IMR-90 (cell line): ENCODE data around the gene DOK1. TPM values are rescaled to one million over a fixed set of nuclear protein-coding genes. Genes with fewer than 3 reads are reported as not detected.

Experiments used
- ATAC-seq: fragments of 200-7000 bp; cut with Tn5 transposase; 2 replicates; pipeline ENCODE4 v1.9.1; 2020; ENCODE audit warnings: low read depth, mild to moderate bottlenecking, moderate library complexity
- BruUV-seq: library from RNA; stranded (reverse); fragments of 400-500 nt; replicated peaks from 2 replicates; lab custom pipeline; 2021; lab: Mats Ljungman, UMichigan
- CTCF ChIA-PET: fragments of 300-600 bp; formaldehyde crosslinking; extraction: SDS; loops from one replicate; lab custom pipeline; 2021; ENCODE audit warnings: antibody characterized with exemption; lab: Yijun Ruan, JAX
- POLR2A ChIA-PET: fragments of 300-600 bp; sonication (Branson Sonifier 250); formaldehyde crosslinking; loops from one replicate; lab custom pipeline; 2022; ENCODE audit warnings: antibody characterized with exemption; ENCODE audit not compliant: unreplicated experiment; lab: Charles Lee
- DNase-seq: peaks from one replicate; pipeline ENCODE4 v3.0.0; 2013
- H2AFZ ChIP-seq: replicated peaks from 2 replicates; pipeline ENCODE3; 2013; ENCODE audit warnings: low read length, mild to moderate bottlenecking; ENCODE audit not compliant: poor library complexity
- H2AK5ac ChIP-seq: 2 replicates; pipeline ENCODE4 v1.6.1; 2013; ENCODE audit warnings: low read depth, low read length, inconsistent platforms
- H2AK9ac ChIP-seq: replicated peaks from 2 replicates; pipeline ENCODE3; 2013; ENCODE audit warnings: mild to moderate bottlenecking, low read depth, low read length, moderate library complexity; ENCODE audit not compliant: poor library complexity
- H2BK120ac ChIP-seq: 2 replicates; pipeline ENCODE4 v1.6.1; 2013; ENCODE audit warnings: low read depth, low read length, inconsistent platforms
- H2BK15ac ChIP-seq: 3 replicates; pipeline ENCODE4 v1.6.1; 2013; ENCODE audit warnings: low read depth, low read length, inconsistent platforms
- H2BK20ac ChIP-seq: 2 replicates; pipeline ENCODE4 v1.6.1; 2013; ENCODE audit warnings: low read depth, mild to moderate bottlenecking, inconsistent platforms, low read length, moderate library complexity
- H2BK5ac ChIP-seq: 2 replicates; pipeline ENCODE4 v1.6.1; 2013; ENCODE audit warnings: mild to moderate bottlenecking, low read depth, low read length, inconsistent platforms; ENCODE audit not compliant: poor library complexity, severe bottlenecking
- H3K14ac ChIP-seq: replicated peaks from 2 replicates; pipeline ENCODE4 v1.6.1; 2013; ENCODE audit warnings: low read depth, low read length, inconsistent platforms
- H3K18ac ChIP-seq: 2 replicates; pipeline ENCODE4 v1.6.1; 2013; ENCODE audit warnings: low read depth, low read length, control low read depth
- H3K23ac ChIP-seq: 2 replicates; pipeline ENCODE4 v1.6.1; 2013; ENCODE audit warnings: low read depth, low read length, inconsistent platforms
- H3K27ac ChIP-seq: 2 replicates; pipeline ENCODE4 v1.5.1; 2013; ENCODE audit warnings: mild to moderate bottlenecking, control low read depth, low read length; ENCODE audit not compliant: insufficient read depth
- H3K27me3 ChIP-seq: 2 replicates; pipeline ENCODE4 v1.6.1; 2013; ENCODE audit warnings: low read length; ENCODE audit not compliant: control insufficient read depth, insufficient read depth
- H3K36me3 ChIP-seq: 2 replicates; pipeline ENCODE4 v1.6.1; 2013; ENCODE audit warnings: low read length, mixed read lengths; ENCODE audit not compliant: control insufficient read depth, insufficient read depth
- H3K4ac ChIP-seq: 2 replicates; pipeline ENCODE4 v1.6.1; 2013; ENCODE audit warnings: low read depth, low read length, inconsistent platforms
- H3K4me1 ChIP-seq: 2 replicates; pipeline ENCODE4 v1.6.1; 2013; ENCODE audit warnings: low read length, mixed read lengths; ENCODE audit not compliant: control insufficient read depth, insufficient read depth
- H3K4me2 ChIP-seq: 2 replicates; pipeline ENCODE4 v1.6.1; 2013; ENCODE audit warnings: low read depth, mild to moderate bottlenecking, control low read depth, low read length, moderate library complexity
- H3K4me3 ChIP-seq: 2 replicates; pipeline ENCODE4 v1.5.1; 2013; ENCODE audit warnings: low read depth, mild to moderate bottlenecking, control low read depth, low read length, moderate library complexity; ENCODE audit not compliant: insufficient read depth
- H3K56ac ChIP-seq: 2 replicates; pipeline ENCODE4 v1.6.1; 2013; ENCODE audit warnings: low read length, inconsistent platforms; ENCODE audit not compliant: insufficient read depth; ENCODE audit errors: extremely low read depth
- H3K79me1 ChIP-seq, 2 experiments: 2 replicates each; pipeline ENCODE4 v1.6.1; 2013; ENCODE audit warnings: low read length in 2 of 2, inconsistent platforms in 1 of 2, low read depth in 1 of 2
- H3K9ac ChIP-seq: 2 replicates; pipeline ENCODE4 v1.6.1; 2013; ENCODE audit warnings: low read depth, low read length, control low read depth
- H3K9me1 ChIP-seq: 2 replicates; pipeline ENCODE4 v1.6.1; 2013; ENCODE audit warnings: low read length, inconsistent platforms; ENCODE audit not compliant: insufficient read depth
- H3K9me3 ChIP-seq: 2 replicates; pipeline ENCODE4 v1.6.1; 2013; ENCODE audit warnings: low read length; ENCODE audit not compliant: control insufficient read depth, insufficient read depth
- H4K20me1 ChIP-seq: 2 replicates; pipeline ENCODE4 v1.6.1; 2013; ENCODE audit warnings: low read length, inconsistent platforms; ENCODE audit not compliant: insufficient read depth
- H4K5ac ChIP-seq: 2 replicates; pipeline ENCODE4 v1.6.1; 2013; ENCODE audit warnings: mild to moderate bottlenecking, low read depth, low read length, control low read depth
- H4K8ac ChIP-seq, 2 experiments: 2 replicates each; pipeline ENCODE4 v1.6.1; 2013; ENCODE audit warnings: low read depth in 2 of 2, low read length in 2 of 2, control low read depth in 1 of 2, inconsistent platforms in 1 of 2
- H4K91ac ChIP-seq: 2 replicates; pipeline ENCODE4 v1.6.1; 2013; ENCODE audit warnings: low read depth, low read length, inconsistent platforms; ENCODE audit not compliant: insufficient read depth
- CHD1 ChIP-seq: IDR thresholded peaks from 2 replicates; pipeline ENCODE4 v1.6.1; 2012; ENCODE audit warnings: low read depth, low read length, improper control_type of control experiment
- FOS ChIP-seq: fragments of 150-350 bp; IDR thresholded peaks from 2 replicates; pipeline ENCODE4 v1.6.1; 2016; ENCODE audit warnings: low read depth, low read length
- MAFK ChIP-seq: IDR thresholded peaks from 2 replicates; pipeline ENCODE4 v1.6.1; 2012; ENCODE audit warnings: low read depth, low read length, improper control_type of control experiment
- MAZ ChIP-seq: IDR thresholded peaks from 2 replicates; pipeline ENCODE4 v1.6.1; 2012; ENCODE audit warnings: low read depth, mild to moderate bottlenecking, low read length, improper control_type of control experiment, moderate library complexity, borderline replicate concordance
- MXI1 ChIP-seq: IDR thresholded peaks from 2 replicates; pipeline ENCODE4 v1.6.1; 2012; ENCODE audit warnings: low read depth, mild to moderate bottlenecking, low read length, moderate library complexity, borderline replicate concordance
- NFE2L2 ChIP-seq: fragments of 150-350 bp; IDR thresholded peaks from 2 replicates; pipeline ENCODE4 v1.6.1; 2016; ENCODE audit warnings: low read depth, mild to moderate bottlenecking, low read length
- POLR2A ChIP-seq: IDR thresholded peaks from 2 replicates; pipeline ENCODE4 v1.6.1; 2012; ENCODE audit warnings: mild to moderate bottlenecking, low read depth, low read length
- RAD21 ChIP-seq: IDR thresholded peaks from 2 replicates; pipeline ENCODE4 v1.6.1; 2012; ENCODE audit warnings: low read length, improper control_type of control experiment
- RCOR1 ChIP-seq: IDR thresholded peaks from 2 replicates; pipeline ENCODE4 v1.6.1; 2012; ENCODE audit warnings: mild to moderate bottlenecking, low read length, improper control_type of control experiment; ENCODE audit not compliant: insufficient replicate concordance
- RFX5 ChIP-seq: IDR thresholded peaks from 2 replicates; pipeline ENCODE4 v1.8.0; 2012; ENCODE audit warnings: low read depth, mild to moderate bottlenecking, low read length, moderate library complexity
- SMC3 ChIP-seq: fragments of 150-350 bp; IDR thresholded peaks from 2 replicates; pipeline ENCODE4 v1.6.1; 2016; ENCODE audit warnings: low read depth, mild to moderate bottlenecking, antibody characterized with exemption, low read length, moderate library complexity
- WGBS, 2 experiments: methylation state at CpG; one replicate each; pipeline versions ENCODE4 v1.1.5 to v1.1.7; 2013; ENCODE audit warnings: missing lambda C conversion rate in 2 of 2; ENCODE audit not compliant: insufficient read length in 1 of 2; ENCODE audit errors: extremely low coverage in 2 of 2; 5-methylcytosine and 5-hydroxymethylcytosine counted together
- dilution Hi-C: fragments of 300-500 bp; cut with HindIII; formaldehyde crosslinking; loops from one replicate; pipeline ENCODE4 v1.14.3; 2018; ENCODE audit warnings: low sequenced_read_pairs; ENCODE audit not compliant: unreplicated experiment
- in situ Hi-C: fragments of 300-500 bp; cut with MboI; formaldehyde crosslinking; loops from 3 replicates; pipeline ENCODE4 v1.14.3; 2019; ENCODE audit warnings: low sequenced_read_pairs, inconsistent platforms, mixed read lengths
- intact Hi-C: fragments of 100-400 bp; cut with micrococcal nuclease; formaldehyde crosslinking; loops from 2 replicates; pipeline ENCODE4 v1.10.0; 2022
- polyA plus RNA-seq, 3 experiments: library from polyadenylated mRNA; depleted of rRNA; stranded (reverse); fragments of >200 nt; gene quantifications; 2 replicates each; pipeline ENCODE4 v1.2.3, GENCODE V29; 2012; ENCODE audit warnings: low replicate concordance in 1 of 3
- total RNA-seq: library from RNA; depleted of rRNA; stranded (reverse); fragments of >200 nt; gene quantifications from 2 replicates; pipeline ENCODE4 v1.2.3, GENCODE V29; 2012
- TF ChIP-seq, protein P1 (sequence below): conservative IDR thresholded peaks from 2 replicates; pipeline ENCODE4 v1.5.1; 2012; ENCODE audit warnings: mild to moderate bottlenecking, low read depth, low read length, improper control_type of control experiment

Gene DOK1
- total and polyA plus RNA-seq, 2 of the 4 experiments (the other 2 are of a cell fraction) = 15.4 to 17.6 TPM

DNA sequence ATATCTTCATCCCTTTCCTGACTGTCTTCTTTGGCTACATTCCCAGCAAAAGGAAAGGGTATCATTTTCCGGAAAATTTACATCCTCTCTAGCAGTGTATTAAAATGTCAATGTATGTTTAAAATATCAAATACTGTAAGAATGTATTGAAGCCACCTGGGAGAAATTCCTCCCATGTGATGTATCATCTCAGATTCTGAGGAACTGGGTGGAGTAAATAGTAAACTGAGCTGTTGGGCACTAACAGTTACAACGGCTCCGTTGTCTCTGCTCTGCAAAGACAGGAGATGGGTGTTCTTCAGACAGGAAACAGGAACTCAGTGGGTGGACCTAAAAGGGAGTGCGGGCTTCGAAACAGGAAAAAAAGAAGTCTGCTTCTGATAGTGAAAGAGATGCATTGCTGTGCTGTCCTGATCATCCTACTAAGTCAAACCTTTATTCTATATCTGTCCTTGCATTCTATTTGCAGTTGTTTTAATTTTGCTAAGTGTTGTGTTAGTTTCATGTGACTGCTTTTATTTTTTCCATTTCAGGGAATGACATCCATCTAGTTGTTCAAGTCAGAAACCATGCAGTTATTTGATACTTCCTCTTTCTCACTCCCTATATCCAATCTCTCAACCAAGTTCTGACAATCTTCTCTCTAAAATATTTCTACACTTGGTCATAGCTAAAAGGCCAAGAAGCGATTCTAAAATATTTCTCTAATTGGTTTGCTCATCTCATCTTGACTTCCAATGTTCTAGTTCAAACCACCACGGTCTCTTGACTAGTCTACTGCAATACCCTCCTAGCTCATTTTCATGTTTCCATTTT is 19.4 kb downstream of the DOK1 start (continued):
- TF ChIP-seq CHD1 = no peak
- no peak for TF ChIP-seq RAD21
- TF ChIP-seq POLR2A = no peak
- TF ChIP-seq SMC3 = no peak

DNA sequence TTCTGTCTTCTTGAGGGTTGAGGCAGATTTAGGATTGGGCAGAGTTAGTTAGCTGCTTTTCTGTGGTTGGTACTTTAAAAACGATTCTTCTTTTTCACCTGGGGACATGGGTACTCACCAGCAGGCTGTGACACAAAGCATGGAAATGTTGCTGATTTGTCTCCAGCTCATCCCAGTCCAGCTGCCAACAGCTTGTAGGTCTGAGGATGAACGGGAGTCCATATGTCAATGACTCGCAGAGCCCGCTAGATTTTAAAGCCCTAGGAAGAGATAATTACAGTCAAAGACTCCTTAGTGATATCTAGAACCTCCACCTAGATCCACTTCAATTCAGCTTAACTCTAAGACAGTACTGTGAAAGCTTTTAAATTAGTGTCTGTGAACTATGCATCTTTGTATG is 20.8 kb downstream of the DOK1 start:
- Histone ChIP-seq H2BK5ac (peak overlapping the region; percentile 83), H3K4me3 (no peak overlapping the region), H4K91ac (peak overlapping the region; percentile 79), H3K56ac (no peak overlapping the region), H3K27ac (peak overlapping the region; percentile 71), H3K79me1 (no peaks in the 10 kb centered on the region), H3K14ac (peak overlapping the region; percentile 33; the same call in 1 of the 2 replicates), H3K27me3 (no peaks in the 10 kb centered on the region), H4K8ac (peak overlapping the region; percentile 47 to 48; a peak in 3 of 4 replicates), H2AFZ (no peak overlapping the region), H2BK15ac (peak overlapping the region; percentile 35), H2BK20ac (peak overlapping the region; percentile 68), H3K18ac (peak overlapping the region; percentile 62), H2BK120ac (peak overlapping the region; percentile 57), H3K4me1 (peaks cover 21% of the 10 kb centered on the region), H3K23ac (0 out of 2 replicates have a peak overlapping the region, but pooled peaks have one; percentile 18), H4K5ac (peak overlapping the region; percentile 69), H4K20me1 (no peaks in the 10 kb centered on the region), H2AK5ac (peak overlapping the region; percentile 62), H3K9me1 (peaks cover 22% of the 10 kb centered on the region; the same call in 1 of the 2 replicates), H3K9me3 (no peaks in the 10 kb centered on the region), H3K9ac (no peak overlapping the region), H2AK9ac (no peak overlapping the region), H3K4me2 (no peak overlapping the region), H3K4ac (peak overlapping the region; percentile 70), H3K36me3 (no peaks in the 10 kb centered on the region)
- ChIA-PET POLR2A (no interaction called here), CTCF (no interaction called here)
- dilution Hi-C loops (no loop called here), intact Hi-C loops (loop anchor here (5.0 kb wide), 1 partner anchor 323 kb away; no protein-coding TSS in a partner anchor), in situ Hi-C loops (loop anchor here (5.0 kb wide), 1 partner anchor 93 kb away; the partner anchor contains the start of genes CCDC142 and TTC31)
- WGBS, 2 experiments = no CpG with 5 or more reads among the region's 4 CpGs
- no peak for DNase-seq
- no peak for ATAC-seq
- TF ChIP-seq FOS (no peak), MAZ (no peak), RFX5 (no peak), RCOR1 (no peak), MAFK (no peak), MXI1 (no peak), NFE2L2 (no peak)
- TF ChIP-seq, protein P1, sequence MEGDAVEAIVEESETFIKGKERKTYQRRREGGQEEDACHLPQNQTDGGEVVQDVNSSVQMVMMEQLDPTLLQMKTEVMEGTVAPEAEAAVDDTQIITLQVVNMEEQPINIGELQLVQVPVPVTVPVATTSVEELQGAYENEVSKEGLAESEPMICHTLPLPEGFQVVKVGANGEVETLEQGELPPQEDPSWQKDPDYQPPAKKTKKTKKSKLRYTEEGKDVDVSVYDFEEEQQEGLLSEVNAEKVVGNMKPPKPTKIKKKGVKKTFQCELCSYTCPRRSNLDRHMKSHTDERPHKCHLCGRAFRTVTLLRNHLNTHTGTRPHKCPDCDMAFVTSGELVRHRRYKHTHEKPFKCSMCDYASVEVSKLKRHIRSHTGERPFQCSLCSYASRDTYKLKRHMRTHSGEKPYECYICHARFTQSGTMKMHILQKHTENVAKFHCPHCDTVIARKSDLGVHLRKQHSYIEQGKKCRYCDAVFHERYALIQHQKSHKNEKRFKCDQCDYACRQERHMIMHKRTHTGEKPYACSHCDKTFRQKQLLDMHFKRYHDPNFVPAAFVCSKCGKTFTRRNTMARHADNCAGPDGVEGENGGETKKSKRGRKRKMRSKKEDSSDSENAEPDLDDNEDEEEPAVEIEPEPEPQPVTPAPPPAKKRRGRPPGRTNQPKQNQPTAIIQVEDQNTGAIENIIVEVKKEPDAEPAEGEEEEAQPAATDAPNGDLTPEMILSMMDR = no peak
- no TSS peak for BruUV-seq
